Lung (tissue), 12 donors: ENCODE results near the gene ANKRD44. TPM values are rescaled to one million over a fixed set of nuclear protein-coding genes. Genes with fewer than 3 reads are reported as not detected.

Experiments
- ATAC-seq: fragments of 200-7000 bp; cut with Tn5 transposase; one replicate; pipeline ENCODE4 v1.9.1; 2020; ENCODE audit warnings: moderate number of reproducible peaks; ENCODE audit not compliant: insufficient read depth, low FRiP score
- DNase-seq, 3 donors: peaks; one replicate each; pipeline ENCODE4 v3.0.0-alpha.2; 2013 to 2017
- H3K27ac ChIP-seq, 2 donors: one replicate each; pipeline ENCODE4 v1.5.1; 2013; ENCODE audit warnings: mild to moderate bottlenecking in 2 of 2, moderate library complexity in 2 of 2, control low read depth in 1 of 2, inconsistent platforms in 1 of 2, low read depth in 1 of 2, low read length in 1 of 2
- H3K27me3 ChIP-seq, 3 donors: one replicate each; pipeline ENCODE4 v1.5.1; 2013; ENCODE audit warnings: low read length in 2 of 3; ENCODE audit not compliant: control insufficient read depth in 3 of 3, insufficient read depth in 3 of 3
- H3K36me3 ChIP-seq, 4 donors: one replicate each; pipeline ENCODE4 v1.5.1; 2013; ENCODE audit warnings: low read length in 4 of 4, mild to moderate bottlenecking in 1 of 4, moderate library complexity in 1 of 4; ENCODE audit not compliant: control insufficient read depth in 4 of 4, insufficient read depth in 4 of 4
- H3K4me1 ChIP-seq, 5 donors: one replicate each; pipeline ENCODE4 v1.5.1; 2013; ENCODE audit warnings: low read length in 5 of 5, mild to moderate bottlenecking in 2 of 5, moderate library complexity in 1 of 5; ENCODE audit not compliant: control insufficient read depth in 5 of 5, insufficient read depth in 5 of 5
- H3K4me3 ChIP-seq: one replicate; pipeline ENCODE4 v1.5.1; 2013; ENCODE audit warnings: mild to moderate bottlenecking, control low read depth, moderate library complexity
- H3K9ac ChIP-seq, 2 donors: one replicate each; pipeline ENCODE4 v1.5.1; 2013; ENCODE audit warnings: low read length in 2 of 2, control low read depth in 1 of 2; ENCODE audit not compliant: insufficient read depth in 1 of 2
- H3K9me3 ChIP-seq, 4 donors: one replicate each; pipeline ENCODE4 v1.5.1; 2013; ENCODE audit warnings: low read length in 3 of 4, mild to moderate bottlenecking in 1 of 4, moderate library complexity in 1 of 4; ENCODE audit not compliant: control insufficient read depth in 4 of 4, insufficient read depth in 3 of 4
- CTCF ChIP-seq: IDR thresholded peaks from 2 replicates; pipeline ENCODE4 v1.5.1; 2012; ENCODE audit warnings: mild to moderate bottlenecking; ENCODE audit errors: control extremely low read depth, extremely low read depth
- WGBS, 2 donors: extraction: QIAGEN DNeasy Blood & Tissue Kit; methylation state at CpG; one replicate each; pipeline ENCODE4 v1.1.7; 2013; 5-methylcytosine and 5-hydroxymethylcytosine counted together
- polyA plus RNA-seq, 2 donors: library from polyadenylated mRNA; stranded (reverse); fragments of 200-250 nt; gene quantifications; one replicate each; pipeline ENCODE4 v1.2.1, GENCODE V29; 2013
- total RNA-seq, 2 donors: library from RNA; depleted of rRNA in 1 of 2; stranded (reverse); fragments of >200 nt in 1 of 2; gene quantifications; one replicate each; pipeline ENCODE4 v1.2.1, GENCODE V29; 2014 to 2021
- donor health status: control.
- donor health status: control.
- donor health status: Bipolar disorder and iron deficiency.
- donor health status: healthy.
- donor health status: DM: yes; HTN: yes; CAD: no.

Gene ANKRD44
- total and polyA plus RNA-seq, 4 donors, result 7.1 to 73.8 (median 20.3) TPM

- Histone ChIP-seq H3K4me1 (peaks cover 0 to 5% (median 0%) of the 10 kb centered on the region in 5 donors), H3K27me3 (no peaks in the 10 kb centered on the region), H3K9me3 (no peaks in the 10 kb centered on the region), H3K36me3 (peaks cover 0 to 17% (median 3%) of the 10 kb centered on the region in 4 donors), H3K9ac (no peak overlapping the region), H3K27ac (no peak overlapping the region), H3K4me3 (no peak overlapping the region)
- ATAC-seq, result no peak
- DNase-seq, result no peak
- no peak for TF ChIP-seq CTCF
- WGBS, 2 donors, result 91 to 99% methylated on average over 2 of the region's 2 CpGs
Observed at GRCh38 chr2:197075281-197075680, 235.3 kb downstream of the ANKRD44 start.

- Histone ChIP-seq H3K9ac (no peak overlapping the region), H3K9me3 (no peaks in the 10 kb centered on the region), H3K36me3 (peaks cover 0 to 17% (median under 1%) of the 10 kb centered on the region in 4 donors), H3K27me3 (no peaks in the 10 kb centered on the region), H3K4me1 (peaks cover 0 to 3% (median 0%) of the 10 kb centered on the region in 5 donors), H3K4me3 (no peak overlapping the region), H3K27ac (no peak overlapping the region)
- ATAC-seq (no peak), DNase-seq (peak in 2 of 3 donors; percentile 15 to 46)
- no peak for TF ChIP-seq CTCF
- WGBS, 2 donors, result 86 to 87% methylated on average over 1 of the region's 1 CpG
Observed at GRCh38 chr2:197073701-197074433, 236.7 kb downstream of the ANKRD44 start.

GRCh38 chr2:197073270-197073669, 237.3 kb downstream of the ANKRD44 start:
- H3K27ac ChIP-seq, result no peak overlapping the region
- H3K9me3 ChIP-seq, result no peaks in the 10 kb centered on the region
- peaks cover 0 to 14% (median 0%) of the 10 kb centered on the region in 4 donors for H3K36me3 ChIP-seq
- H3K4me3 ChIP-seq, result no peak overlapping the region
- TF ChIP-seq CTCF, result no peak
- no peak overlapping the region for H3K9ac ChIP-seq
- 70 to 95% methylated on average over 2 of the region's 2 CpGs for WGBS, 2 donors
- ATAC-seq (no peak), DNase-seq (no peak)
- no peaks in the 10 kb centered on the region for H3K27me3 ChIP-seq
- H3K4me1 ChIP-seq, result peaks cover 0 to 3% (median 0%) of the 10 kb centered on the region in 5 donors
